ENCODE data around the gene ZNF652.

- TF ChIP-seq CTCF (IDR thresholded peaks at IDR 0.05): no peak
- TF ChIP-seq POLR2A (IDR thresholded peaks at IDR 0.05): no peak
Measured at GRCh38 chr17:49337884-49338283, 24.2 kb downstream of the ZNF652 start.
